Adipose tissue (tissue), 3 donors: ENCODE results near the gene OLFML1. TPM values are rescaled to one million over a fixed set of nuclear protein-coding genes. Genes with fewer than 3 reads are reported as not detected.
"Not testable (repeated sequence)": the region's sequence is repeated elsewhere in the genome, so short reads cannot be mapped to it uniquely, and the experiment has no call there.

ENCODE experiments used
- H3K27ac ChIP-seq: one replicate; pipeline ENCODE4 v1.5.1; 2013; ENCODE audit warnings: low read depth, low read length
- WGBS, 3 donors: extraction: QIAGEN DNeasy Blood & Tissue Kit; methylation state at CpG; one replicate each; pipeline ENCODE4 v1.1.7; 2013; 5-methylcytosine and 5-hydroxymethylcytosine counted together
- polyA plus RNA-seq, 3 donors: library from polyadenylated mRNA; stranded (reverse); fragments of 200-250 nt; gene quantifications; one replicate each; pipeline ENCODE4 v1.2.3, GENCODE V29; 2013
- donor health status: healthy with polysubstance abuse.
- donor health status: Bipolar disorder and iron deficiency.
- donor health status: healthy.

Gene OLFML1
- polyA plus RNA-seq, 3 donors, result 0.99 to 12.3 (median 4.7) TPM

DNA sequence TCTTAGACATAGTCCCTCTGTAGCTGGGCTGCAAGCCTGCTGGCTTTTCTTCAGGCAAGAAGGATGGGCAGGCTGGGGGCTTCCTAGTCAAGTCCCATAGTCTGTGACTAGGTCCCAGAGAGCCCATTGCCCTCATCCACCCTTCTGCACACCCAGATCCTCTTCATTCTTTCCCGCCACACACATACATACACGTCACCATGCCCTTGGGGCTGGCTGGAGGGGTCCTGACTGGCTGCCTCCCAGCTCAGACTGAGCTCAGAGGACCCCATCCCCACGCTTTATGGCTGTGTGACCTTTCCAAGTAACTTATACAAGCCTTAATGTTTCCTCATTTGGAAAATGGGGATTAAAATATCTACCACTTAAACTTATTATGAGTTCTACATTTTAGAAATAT is 14.9 kb downstream of the OLFML1 start:
- WGBS, 3 donors, result 91 to 96% (median 94%) methylated on average over 3 of the region's 3 CpGs
- H3K27ac ChIP-seq, result no peak overlapping the region

- 82 to 84% (median 83%) methylated on average over 3 of the region's 3 CpGs for WGBS, 3 donors
These were observed 15.9 kb downstream of the OLFML1 start for GRCh38 chr11:7501251-7501650.

GRCh38 chr11:7501894-7502293 is 16.6 kb downstream of the OLFML1 start:
- WGBS, 3 donors, result 68 to 88% (median 85%) methylated on average over 4 of the region's 4 CpGs
- no peak overlapping the region for H3K27ac ChIP-seq

More at GRCh38 chr11:7501251-7501650, 15.9 kb downstream of the OLFML1 start:
- H3K27ac ChIP-seq, result no peak overlapping the region

GRCh38 chr11:7506243-7506642 is 20.9 kb downstream of the OLFML1 start:
- WGBS, 3 donors, result 90 to 97% (median 96%) methylated on average over 3 of the region's 3 CpGs
- no peak overlapping the region for H3K27ac ChIP-seq

GRCh38 chr11:7508087-7508486 is 22.8 kb downstream of the OLFML1 start:
- WGBS, 3 donors, result 66 to 95% (median 88%) methylated on average over 3 of the region's 3 CpGs

DNA sequence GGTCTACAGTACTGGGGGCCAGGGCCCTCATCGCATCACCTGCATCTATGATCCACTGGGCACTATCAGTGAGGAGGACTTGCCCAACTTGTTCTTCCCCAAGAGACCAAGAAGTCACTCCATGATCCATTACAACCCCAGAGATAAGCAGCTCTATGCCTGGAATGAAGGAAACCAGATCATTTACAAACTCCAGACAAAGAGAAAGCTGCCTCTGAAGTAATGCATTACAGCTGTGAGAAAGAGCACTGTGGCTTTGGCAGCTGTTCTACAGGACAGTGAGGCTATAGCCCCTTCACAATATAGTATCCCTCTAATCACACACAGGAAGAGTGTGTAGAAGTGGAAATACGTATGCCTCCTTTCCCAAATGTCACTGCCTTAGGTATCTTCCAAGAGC is 24.7 kb downstream of the OLFML1 start:
- WGBS, 3 donors, result 81 to 84% (median 84%) methylated on average over 2 of the region's 2 CpGs
- no peak overlapping the region for H3K27ac ChIP-seq

More at GRCh38 chr11:7508087-7508486, 22.8 kb downstream of the OLFML1 start:
- H3K27ac ChIP-seq, result no peak overlapping the region

DNA sequence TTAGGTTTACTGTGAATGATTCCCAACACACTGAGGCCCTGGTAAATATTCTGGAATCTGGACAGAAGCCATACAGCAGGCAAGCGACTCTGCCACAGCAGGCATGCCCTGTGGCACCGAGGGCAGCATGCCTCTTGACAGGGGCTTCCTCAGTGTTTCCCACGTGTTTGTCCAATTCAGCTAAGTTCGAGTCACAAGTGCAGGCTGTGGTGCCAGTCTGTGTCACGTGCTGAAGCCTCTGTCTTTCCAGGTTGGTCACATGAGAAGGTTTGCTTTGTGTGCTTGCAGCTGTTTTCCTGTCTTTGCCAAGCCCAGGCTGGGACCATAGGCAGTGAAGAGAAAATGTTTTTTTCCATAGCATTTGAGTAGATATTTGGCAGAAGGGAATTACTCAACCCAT is 26.1 kb downstream of the OLFML1 start:
- WGBS, 3 donors, result 15 to 30% (median 28%) methylated on average over 5 of the region's 5 CpGs
- H3K27ac ChIP-seq, result no peak overlapping the region

- WGBS, 3 donors, result 9 to 12% (median 11%) methylated on average over 18 of the region's 18 CpGs
These were observed 27.4 kb downstream of the OLFML1 start for GRCh38 chr11:7512525-7513233.

DNA sequence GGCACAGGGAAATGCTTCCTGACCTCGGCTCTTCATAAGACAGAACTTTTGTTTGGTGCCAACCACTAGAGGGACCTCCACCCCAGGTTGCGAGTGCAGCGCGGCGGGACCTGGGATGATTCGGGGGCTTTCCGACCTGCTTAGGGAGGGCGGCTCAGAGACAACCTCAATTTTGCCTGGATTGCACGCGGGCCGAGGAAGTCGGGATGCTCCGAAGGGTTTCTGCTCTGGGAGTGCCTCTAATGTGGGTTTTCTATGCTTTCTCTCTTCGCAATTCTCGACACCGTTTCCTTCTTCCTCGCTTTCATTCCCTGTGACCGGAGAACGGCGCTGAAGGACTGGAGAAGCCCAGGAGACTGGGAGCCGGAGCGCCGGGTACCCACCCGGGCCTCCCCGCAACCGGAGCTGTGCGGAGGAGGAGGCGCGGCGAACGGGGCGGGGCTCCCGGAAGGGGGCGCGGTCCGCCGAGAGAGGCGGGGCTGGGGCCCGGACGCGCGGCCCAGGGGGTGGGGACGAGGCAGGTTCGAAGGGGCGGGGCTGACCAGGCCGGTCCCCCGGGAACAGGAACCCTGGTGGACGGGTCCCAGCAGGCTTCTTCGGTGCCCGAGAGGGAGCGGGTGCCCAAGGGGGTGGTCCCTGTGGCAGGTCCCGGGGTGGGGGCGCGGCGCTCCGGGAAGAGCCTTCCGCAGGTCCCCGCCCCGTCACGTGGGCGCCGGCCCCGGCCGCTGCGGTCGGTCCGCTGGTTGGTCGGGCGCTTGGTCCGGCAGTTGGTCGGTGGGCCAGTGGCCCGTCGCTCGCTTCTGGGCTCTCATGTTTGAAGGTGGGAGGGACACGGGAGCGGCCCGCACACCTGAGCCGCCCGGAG is 28.2 kb downstream of the OLFML1 start, which contains the start of gene PPFIBP2:
PPFIBP2 (plus strand) TSS at position 766 of the 865 bp plus-strand sequence. CDS start 35,477 bp downstream, outside the sequence.
- H3K27ac ChIP-seq, result no peak within 1 kb of the TSS
- 0 to 1% (median 0%) methylated on average over 66 to 79 of the region's 79 CpGs for WGBS, 3 donors

More at GRCh38 chr11:7512525-7513233, 27.4 kb downstream of the OLFML1 start:
- H3K27ac ChIP-seq, result no peak overlapping the region

DNA sequence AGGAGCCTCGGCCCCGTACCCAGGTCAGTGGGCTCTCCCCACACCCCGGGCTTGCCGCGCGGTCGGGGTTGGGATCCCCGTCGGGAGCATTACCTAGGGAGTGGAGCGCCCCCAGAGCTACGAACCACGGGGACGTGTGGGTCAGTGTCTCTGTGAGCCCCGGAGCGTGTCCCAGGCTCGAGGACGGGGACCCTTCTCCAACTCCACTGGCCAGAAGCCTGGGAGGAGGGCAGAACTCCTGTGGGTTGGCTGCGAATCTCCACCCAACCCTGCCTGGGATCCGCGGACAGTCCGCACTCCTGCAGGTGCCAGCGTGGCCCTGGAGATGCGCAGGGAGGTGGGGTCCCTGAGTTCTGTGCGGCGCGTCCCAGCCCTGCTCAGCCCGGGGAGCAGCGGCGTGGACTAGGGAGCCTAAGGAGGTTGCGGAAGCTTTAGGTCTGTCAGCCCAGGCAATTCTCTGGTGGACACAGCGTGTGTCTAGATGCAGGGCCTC is 28.8 kb downstream of the OLFML1 start:
- WGBS, 3 donors, result 1 to 2% (median 1%) methylated on average over 29 to 31 of the region's 31 CpGs
- H3K27ac ChIP-seq, result no peak overlapping the region

DNA sequence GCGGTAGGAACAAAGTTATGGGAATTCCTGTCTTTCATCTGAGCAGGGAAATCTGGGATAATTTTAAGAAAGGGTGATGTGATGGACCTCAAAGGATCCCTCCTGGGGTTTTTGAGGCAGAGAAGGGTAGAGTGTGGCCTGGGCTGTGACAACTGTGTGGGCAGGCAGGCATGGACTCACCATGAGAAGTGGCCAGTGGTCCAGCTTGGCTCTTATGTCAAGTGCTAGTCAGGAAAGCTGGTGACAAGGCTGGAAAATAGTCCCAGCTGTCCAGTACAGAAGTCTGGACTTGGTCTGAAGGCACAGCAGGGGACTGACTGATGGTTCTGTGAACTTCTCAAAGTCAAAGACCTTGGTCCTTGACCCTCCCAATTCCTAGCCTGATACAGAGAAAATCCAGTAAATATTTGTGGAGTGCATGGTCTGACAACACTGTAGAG is 30.2 kb downstream of the OLFML1 start:
- WGBS, 3 donors, result 94 to 98% (median 97%) methylated on average over 1 of the region's 1 CpG
- no peak overlapping the region for H3K27ac ChIP-seq

DNA sequence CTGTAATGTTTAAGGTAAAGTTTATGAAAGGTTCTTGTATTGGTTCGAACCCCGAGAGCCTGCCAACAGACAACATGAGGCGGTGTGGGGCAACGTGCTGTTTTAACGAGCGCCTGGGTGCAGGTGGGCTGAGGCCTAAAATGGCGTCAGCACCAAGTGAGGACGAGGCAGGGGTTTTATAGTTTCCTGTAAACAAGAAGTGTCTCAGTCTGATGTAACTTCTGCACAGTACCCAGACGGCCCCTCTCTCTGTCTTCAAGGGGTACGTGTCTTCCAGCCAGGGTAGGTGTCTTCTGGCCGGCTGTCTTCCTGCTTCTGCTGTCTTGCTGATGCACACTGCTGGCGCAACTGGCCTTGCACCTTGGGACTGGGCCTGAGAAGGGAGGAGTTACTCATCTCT is 31.2 kb downstream of the OLFML1 start:
- WGBS, 3 donors, result 78 to 92% (median 82%) methylated on average over 12 of the region's 12 CpGs
- H3K27ac ChIP-seq, result no peak overlapping the region

DNA sequence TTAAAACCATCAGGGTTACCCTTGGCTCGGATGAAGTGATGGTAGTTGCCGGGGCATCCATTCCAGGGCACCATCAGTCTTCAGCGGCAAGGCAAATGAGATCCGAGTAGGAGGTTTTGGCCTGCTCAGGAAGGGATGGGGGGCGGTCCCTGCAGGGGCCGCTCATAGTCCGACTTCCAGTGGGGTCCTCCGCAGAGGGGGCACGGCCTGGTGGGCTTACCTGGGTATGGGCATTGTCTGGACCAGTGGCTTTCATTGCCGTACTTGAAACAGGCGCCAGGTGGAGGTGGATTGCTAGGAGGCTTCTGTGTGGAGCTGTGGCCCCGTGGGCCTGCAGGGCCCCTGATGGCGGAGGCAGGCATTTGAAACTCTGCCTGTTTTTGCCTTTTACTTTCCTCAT is 32.4 kb downstream of the OLFML1 start:
- not testable (repeated sequence) for H3K27ac ChIP-seq
- 95 to 96% (median 96%) methylated on average over 13 of the region's 13 CpGs for WGBS, 3 donors

- WGBS, 3 donors, result 92 to 94% (median 94%) methylated on average over 23 of the region's 23 CpGs
- H3K27ac ChIP-seq, result no peak overlapping the region
These were observed 33.7 kb downstream of the OLFML1 start for GRCh38 chr11:7518811-7519562.

DNA sequence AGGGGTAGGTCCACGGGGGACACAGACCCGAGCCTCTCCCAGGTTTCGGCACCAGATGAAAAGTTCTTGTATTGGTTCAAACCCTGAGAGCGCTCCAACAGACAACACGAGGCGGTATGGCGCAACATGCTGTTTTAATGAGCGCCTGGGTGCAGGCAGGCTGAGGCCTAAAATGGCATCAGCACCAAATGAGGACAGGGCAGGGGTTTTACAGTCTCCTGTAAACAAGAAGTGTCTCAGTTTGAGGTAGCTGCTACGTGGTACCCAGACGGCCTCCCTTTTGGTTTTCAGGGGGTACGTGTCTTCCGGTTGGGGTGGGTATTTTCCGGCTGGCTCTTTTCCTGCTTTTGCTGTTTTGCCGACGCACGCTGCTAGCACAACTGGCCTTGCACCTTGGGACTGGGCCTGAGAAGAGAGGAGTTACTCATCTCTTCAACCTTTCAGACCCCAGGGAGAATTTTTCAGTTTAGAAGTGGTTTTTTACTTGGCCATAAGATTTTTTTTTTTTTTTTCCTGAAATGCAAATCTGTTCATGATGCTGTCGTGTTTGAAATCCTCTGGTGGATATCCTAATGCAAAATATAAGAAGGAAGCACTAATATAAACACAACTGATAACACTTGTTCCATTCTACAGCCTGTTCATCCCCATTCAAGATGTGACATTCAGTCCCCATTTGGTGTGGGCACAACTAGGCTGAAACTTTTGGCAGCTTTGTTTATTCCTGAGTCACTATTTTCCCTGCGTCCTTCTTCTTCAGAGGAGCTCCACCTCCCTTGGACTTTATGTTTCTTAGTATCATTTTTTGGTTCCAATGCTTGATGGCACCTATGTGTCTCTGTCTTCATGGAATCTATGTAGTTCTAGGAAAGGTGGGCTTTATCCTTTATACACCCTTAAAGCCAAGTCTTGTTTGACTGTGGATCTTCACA is 35.0 kb downstream of the OLFML1 start:
- H3K27ac ChIP-seq, result no peak overlapping the region
- WGBS, 3 donors, result 72 to 73% (median 72%) methylated on average over 18 of the region's 18 CpGs

- 0% methylated on average over 1 to 2 of the region's 2 CpGs for WGBS, 3 donors
- no peak overlapping the region for H3K27ac ChIP-seq
These were observed 35.7 kb downstream of the OLFML1 start for GRCh38 chr11:7520981-7521487.

- WGBS, 3 donors, result 61 to 66% (median 62%) methylated on average over 4 of the region's 4 CpGs
- H3K27ac ChIP-seq, result no peak overlapping the region
These were observed 36.8 kb downstream of the OLFML1 start for GRCh38 chr11:7522121-7522520.
